ENCODE measurements around the gene ACAD9. TPM values are rescaled to one million over a fixed set of nuclear protein-coding genes. Genes with fewer than 3 reads are reported as not detected.

Gene ACAD9
- total and polyA plus RNA-seq, 2 of the 13 experiments (the other 11 are each of a cell fraction or from before 2014, with no cell fraction given), result 15.3 to 38.2 TPM

GRCh38 chr3:128942161-128942952, 62.9 kb downstream of the ACAD9 start (continued):
- TF ChIP-seq USF2 (IDR thresholded peaks at IDR 0.05; ENCODE audit: low read depth, low read length), result peak; percentile 44
- no peak for TF ChIP-seq USF2 (CRISPR knock-in tag; IDR thresholded peaks at IDR 0.05; ENCODE audit: borderline replicate concordance)
- no peak for TF ChIP-seq ZNF781 (CRISPR knock-in tag; IDR thresholded peaks at IDR 0.05; ENCODE audit: borderline replicate concordance, not compliant biosample characterization)
- no peak for TF ChIP-seq ZNF7 (CRISPR knock-in tag; IDR thresholded peaks at IDR 0.05)
- TF ChIP-seq GRHL1 (CRISPR knock-in tag; conservative IDR thresholded peaks at IDR 0.05), result no peak
- no peak for TF ChIP-seq CHD4 (IDR thresholded peaks at IDR 0.05; ENCODE audit: borderline replicate concordance, low read length)
- TF ChIP-seq PRPF4 (IDR thresholded peaks at IDR 0.05; ENCODE audit: low read depth, low read length, poor library complexity, severe bottlenecking), result no peak
- TF ChIP-seq ZNF318 (CRISPR knock-in tag; IDR thresholded peaks at IDR 0.05), result no peak
- no peak for TF ChIP-seq CCAR2 (optimal IDR thresholded peaks at IDR 0.05; ENCODE audit: low read depth, low read length)
- TF ChIP-seq MATR3 (CRISPR knock-in tag; IDR thresholded peaks at IDR 0.05), result no peak
- no peak for TF ChIP-seq RFXAP (CRISPR knock-in tag; IDR thresholded peaks at IDR 0.05; ENCODE audit: borderline replicate concordance)
- TF ChIP-seq DNMT3B (CRISPR knock-in tag; conservative IDR thresholded peaks at IDR 0.05), result no peak
- no peak for TF ChIP-seq ZNF136 (CRISPR knock-in tag; IDR thresholded peaks at IDR 0.05; ENCODE audit: low read depth)
- TF ChIP-seq SMAD1 (CRISPR knock-in tag; IDR thresholded peaks at IDR 0.05; ENCODE audit: borderline replicate concordance, low read depth), result no peak
- TF ChIP-seq ZSCAN20 (CRISPR knock-in tag; IDR thresholded peaks at IDR 0.05; ENCODE audit: borderline replicate concordance), result no peak

All from HepG2 (cell line).